K562 (cell line): ENCODE data around the gene ATP9B. TPM values are rescaled to one million over a fixed set of nuclear protein-coding genes. Genes with fewer than 3 reads are reported as not detected.

Experiments used
- ATAC-seq: fragments of 200-7000 bp; cut with Tn5 transposase; 3 replicates; pipeline ENCODE4 v1.9.1; 2020; ENCODE audit warnings: moderate library complexity
- BruUV-seq: library from RNA; stranded (reverse); fragments of 400-500 nt; replicated peaks from 2 replicates; lab custom pipeline; 2021; lab: Mats Ljungman, UMichigan
- CTCF ChIA-PET: fragments of 300-600 bp; formaldehyde crosslinking; extraction: SDS; loops from one replicate; lab custom pipeline; 2021; ENCODE audit warnings: low intra/inter-chr PET ratio; lab: Yijun Ruan, JAX
- POLR2A ChIA-PET: fragments of 300-600, 350-650 bp; sonication (Branson Sonifier 250); formaldehyde crosslinking; extraction: SDS; loops from one replicate; lab custom pipeline; 2021; ENCODE audit warnings: antibody characterized with exemption, inconsistent platforms; lab: Yijun Ruan, JAX
- DNase-seq, 4 experiments: peaks; one replicate each; pipeline versions ENCODE4 v3.0.0 to v3.0.0-alpha.2; 2011 to 2018; ENCODE audit warnings: low spot score in 3 of 4, mixed read lengths in 3 of 4; ENCODE audit errors: extremely low read depth in 1 of 4
- FAIRE-seq: peaks from 2 replicates; lab custom pipeline; 2011; peaks lifted over from hg19 to GRCh38; lab: Jason Lieb, UNC
- H2AFZ ChIP-seq: 2 replicates; pipeline ENCODE4 v1.6.0; 2011; ENCODE audit warnings: low read depth, low read length, control low read depth, inconsistent platforms
- H3K27ac ChIP-seq: fragments of 200-600 bp; 3 replicates; pipeline ENCODE4 v1.8.0; 2011; ENCODE audit warnings: low read depth, mild to moderate bottlenecking, control low read depth, inconsistent platforms, low read length, moderate library complexity, mixed read lengths; ENCODE audit errors: extremely low read depth
- H3K27me3 ChIP-seq, 2 experiments: fragments of 300-600 bp in 1 of 2; 2 replicates in 1 of 2; 3 replicates in 1 of 2; pipeline versions ENCODE4 v1.6.0 to v1.8.0; 2011; ENCODE audit warnings: inconsistent platforms in 2 of 2, low read length in 2 of 2, mild to moderate bottlenecking in 1 of 2, mixed read lengths in 1 of 2, moderate library complexity in 1 of 2; ENCODE audit not compliant: control insufficient read depth in 2 of 2, insufficient read depth in 2 of 2
- H3K36me3 ChIP-seq: fragments of 300-600 bp; 3 replicates; pipeline ENCODE4 v1.8.0; 2011; ENCODE audit warnings: mild to moderate bottlenecking, low read length, inconsistent platforms; ENCODE audit not compliant: control insufficient read depth, insufficient read depth
- H3K4me1 ChIP-seq, 2 experiments: fragments of 200-600 bp in 1 of 2; replicated peaks in 1 of 2; 2 replicates in 1 of 2; 3 replicates in 1 of 2; pipeline versions ENCODE4 v1.5.1 to v1.8.0; 2011; ENCODE audit warnings: inconsistent platforms in 2 of 2, low read length in 2 of 2, mild to moderate bottlenecking in 1 of 2, mixed read lengths in 1 of 2, moderate library complexity in 1 of 2; ENCODE audit not compliant: control insufficient read depth in 2 of 2, insufficient read depth in 2 of 2
- H3K4me2 ChIP-seq: 2 replicates; pipeline ENCODE4 v1.6.1; 2011; ENCODE audit warnings: low read length, control low read depth, inconsistent platforms, mixed read lengths; ENCODE audit not compliant: insufficient read depth
- H3K4me3 ChIP-seq: fragments of 200-600 bp; sonication (generic), shearing (Covaris generic); 2 replicates; pipeline ENCODE4 v1.5.1; 2016; ENCODE audit warnings: control low read depth, inconsistent platforms
- H3K79me2 ChIP-seq: fragments of 200-600 bp; 3 replicates; pipeline ENCODE4 v1.8.0; 2011; ENCODE audit warnings: low read length, inconsistent platforms; ENCODE audit not compliant: control insufficient read depth, insufficient read depth
- H3K9ac ChIP-seq, 2 experiments: 2 replicates each; pipeline versions ENCODE4 v1.6.0 to v1.6.1; 2011; ENCODE audit warnings: low read depth in 2 of 2, low read length in 2 of 2, control low read depth in 1 of 2, inconsistent platforms in 1 of 2, mild to moderate bottlenecking in 1 of 2, mixed read lengths in 1 of 2; ENCODE audit not compliant: insufficient read depth in 1 of 2
- H3K9me1 ChIP-seq: one replicate; pipeline ENCODE4 v1.6.0; 2011; ENCODE audit warnings: inconsistent platforms, mild to moderate bottlenecking, low read length, moderate library complexity; ENCODE audit not compliant: control insufficient read depth, insufficient read depth
- H3K9me3 ChIP-seq: replicated peaks from 2 replicates; pipeline ENCODE4 v1.5.1; 2011; ENCODE audit warnings: low read depth, low read length, inconsistent platforms; ENCODE audit not compliant: control insufficient read depth, insufficient read depth
- H4K20me1 ChIP-seq: replicated peaks from 2 replicates; pipeline ENCODE4 v1.6.1; 2011; ENCODE audit warnings: low read length, inconsistent platforms, mixed read lengths; ENCODE audit not compliant: control insufficient read depth, insufficient read depth
- AFF1 ChIP-seq, 2 experiments: fragments of 450-650 bp; IDR thresholded peaks; 2 replicates each; pipeline ENCODE4 v1.6.1; 2018; ENCODE audit warnings: mild to moderate bottlenecking in 2 of 2, low read depth in 1 of 2; ENCODE audit not compliant: partially characterized antibody in 2 of 2
- BRD4 ChIP-seq: fragments of 200-600 bp; sonication (generic); IDR thresholded peaks from 2 replicates; pipeline ENCODE4 v1.6.1; 2017; ENCODE audit warnings: inconsistent platforms
- CBX8 ChIP-seq: fragments of 200-600 bp; sonication (generic); IDR thresholded peaks from 2 replicates; pipeline ENCODE4 v1.6.1; 2012; ENCODE audit warnings: borderline replicate concordance, mixed run types, low read depth, mild to moderate bottlenecking, moderate library complexity, mixed read lengths, low read length, control low read depth, inconsistent platforms; ENCODE audit not compliant: poor library complexity, severe bottlenecking; ENCODE audit errors: extremely low read depth
- CCNT2 ChIP-seq: IDR thresholded peaks from 2 replicates; pipeline ENCODE4 v1.6.1; 2011; ENCODE audit warnings: borderline replicate concordance, low read depth, mild to moderate bottlenecking, moderate library complexity, mixed read lengths, low read length; ENCODE audit not compliant: insufficient read length; ENCODE audit errors: extremely low read depth
- CHCHD3 ChIP-seq: fragments of 250-450 bp; sonication (Bioruptor Pico); IDR thresholded peaks from 2 replicates; pipeline ENCODE4 v2.1.2; 2022; ENCODE audit warnings: mild to moderate bottlenecking
- HOMEZ ChIP-seq: fragments of 250-450 bp; sonication (Bioruptor Pico); IDR thresholded peaks from 2 replicates; pipeline ENCODE4 v1.4.0; 2020; ENCODE audit warnings: mild to moderate bottlenecking, moderate library complexity
- RBM17 ChIP-seq: fragments of 200-400 bp; formaldehyde crosslinking; IDR thresholded peaks from 2 replicates; pipeline ENCODE4 v1.6.1; 2017; ENCODE audit warnings: low read depth, mild to moderate bottlenecking, low read length, borderline replicate concordance
- RBM22 ChIP-seq: fragments of 200-400 bp; formaldehyde crosslinking; IDR thresholded peaks from 2 replicates; pipeline ENCODE4 v1.6.1; 2018; ENCODE audit warnings: low read length, low read depth; ENCODE audit not compliant: poor library complexity, severe bottlenecking
- SMAD3 ChIP-seq: fragments of 450-650 bp; formaldehyde crosslinking; conservative IDR thresholded peaks from 2 replicates; pipeline ENCODE4 v1.4.0; 2020; ENCODE audit warnings: mild to moderate bottlenecking
- ZHX1 ChIP-seq: fragments of 150-350 bp; conservative IDR thresholded peaks from 2 replicates; pipeline ENCODE4 v1.6.1; 2014; ENCODE audit warnings: low read length
- ZNF408 ChIP-seq: fragments of 250-450 bp; sonication (Bioruptor Pico); IDR thresholded peaks from 2 replicates; pipeline ENCODE4 v1.4.0; 2020; ENCODE audit warnings: low read depth, mild to moderate bottlenecking, moderate library complexity
- WGBS: fragments of 100-300 bp; shearing (Covaris generic); methylation state at CpG from one replicate; pipeline ENCODE4 v1.1.6; 2016; ENCODE audit warnings: low coverage, mixed read lengths; ENCODE audit not compliant: insufficient coverage; ENCODE audit errors: missing lambda C conversion rate; 5-methylcytosine and 5-hydroxymethylcytosine counted together
- in situ Hi-C: fragments of 300-500 bp; cut with MboI; formaldehyde crosslinking; loops from 4 replicates; pipeline ENCODE4 v1.15.0; 2018; ENCODE audit warnings: inconsistent platforms, mixed read lengths
- intact Hi-C: fragments of 100-400 bp; cut with micrococcal nuclease; formaldehyde crosslinking; loops from 2 replicates; pipeline ENCODE4 v1.14.2; 2022
- polyA plus RNA-seq, 8 experiments: library from polyadenylated mRNA; depleted of rRNA in 4 of 8; stranded (reverse) in 5 of 8; unstranded in 3 of 8; fragments of >200 nt; fragmentation: Nextera tagmentation in 2 of 8; fragmentation: Illumina TruSeq in 1 of 8; extraction: Ambion mirVana in 2 of 8; extraction: Trizol in 1 of 8; gene quantifications; 2 replicates each; pipeline versions ENCODE4 v1.2.1 to v1.2.3, GENCODE V29; 2011 to 2014; ENCODE audit warnings: inconsistent platforms in 1 of 8, missing spikeins in 1 of 8
- total RNA-seq, 7 experiments: library from RNA; depleted of rRNA in 6 of 7; stranded (reverse); fragments of >200 nt in 6 of 7; fragmentation: Illumina TruSeq in 2 of 7; extraction: Trizol in 2 of 7; gene quantifications; 2 replicates each; pipeline versions ENCODE4 v1.2.1 to v1.2.3, GENCODE V29; 2011 to 2021; ENCODE audit warnings: low replicate concordance in 1 of 7

Gene ATP9B
- total and polyA plus RNA-seq, 9 of the 15 experiments (the other 6 are each of a cell fraction or from before 2014, with no cell fraction given): 0.66 to 13.2 (median 7.9) TPM

GRCh38 chr18:79068341-79068936 is 755 bp upstream of the ATP9B start (continued):
- no peak for TF ChIP-seq ZHX1
- no peak for TF ChIP-seq SMAD3 (CRISPR knock-in tag)
- no peak for TF ChIP-seq BRD4
- no peak for TF ChIP-seq RBM17
- no peak for TF ChIP-seq CHCHD3 (CRISPR knock-in tag)
- no peak for TF ChIP-seq CCNT2

- no peaks in the 10 kb centered on the region for H3K36me3 ChIP-seq
- H3K4me2 ChIP-seq: peak overlapping the region; percentile 82
- intact Hi-C loops: no loop called here
- H2AFZ ChIP-seq: peak overlapping the region; percentile 76
- CTCF ChIA-PET: no interaction called here
- no TSS peak for BruUV-seq
- peak overlapping the region; percentile 92 for H3K27ac ChIP-seq
- peak overlapping the region; percentile 87 to 96 for H3K9ac ChIP-seq
- in situ Hi-C loops: no loop called here
- 1% methylated on average over 16 of the region's 20 CpGs for WGBS
- H3K4me3 ChIP-seq: peak overlapping the region; percentile 91
- no peaks in the 10 kb centered on the region for H4K20me1 ChIP-seq
- DNase-seq: peak in 1 of 4 experiments; percentile 37
- peaks cover 36% of the 10 kb centered on the region for H3K79me2 ChIP-seq
- H3K9me3 ChIP-seq: peaks cover 6% of the 10 kb centered on the region
- H3K9me1 ChIP-seq: no peaks in the 10 kb centered on the region
- no peaks in the 10 kb centered on the region for H3K27me3 ChIP-seq
- peak; percentile 42 for FAIRE-seq
- POLR2A ChIA-PET: interaction anchor here (1.0 kb wide), 1 partner anchor 97 kb away, joined by 3 read pairs; no protein-coding TSS in a partner anchor
- ATAC-seq: no peak; the same call in 1 of the 3 replicates
- H3K4me1 ChIP-seq: peaks cover 2 to 13% of the 10 kb centered on the region in 2 experiments; a peak in 3 of 5 replicates
- no peak for TF ChIP-seq HOMEZ (CRISPR knock-in tag)
- TF ChIP-seq ZNF408: no peak
- TF ChIP-seq CBX8: no peak
- no peak for TF ChIP-seq RBM22
- TF ChIP-seq AFF1 (IDR thresholded peaks at IDR 0.05; ENCODE audit: low read depth in 1 of 2, partially characterized antibody in 2 of 2): no peak
Observed at GRCh38 chr18:79069717-79070151, 540 bp downstream of the ATP9B start.
